HG02973 (cell line): ENCODE data around the gene SIRT2.
A peak's percentile ranks its signal among the peaks of the same experiment; 100 is the strongest.
"Not testable (repeated sequence)": the region's sequence is repeated elsewhere in the genome, so short reads cannot be mapped to it uniquely, and the experiment has no call there.

Experiments
- ATAC-seq: cut with Tn5 transposase; IDR thresholded peaks from one replicate; pipeline ENCODE4 v1.9.1; 2021; ENCODE audit warnings: moderate library complexity; ENCODE audit not compliant: unreplicated experiment

The SIRT2 gene

DNA sequence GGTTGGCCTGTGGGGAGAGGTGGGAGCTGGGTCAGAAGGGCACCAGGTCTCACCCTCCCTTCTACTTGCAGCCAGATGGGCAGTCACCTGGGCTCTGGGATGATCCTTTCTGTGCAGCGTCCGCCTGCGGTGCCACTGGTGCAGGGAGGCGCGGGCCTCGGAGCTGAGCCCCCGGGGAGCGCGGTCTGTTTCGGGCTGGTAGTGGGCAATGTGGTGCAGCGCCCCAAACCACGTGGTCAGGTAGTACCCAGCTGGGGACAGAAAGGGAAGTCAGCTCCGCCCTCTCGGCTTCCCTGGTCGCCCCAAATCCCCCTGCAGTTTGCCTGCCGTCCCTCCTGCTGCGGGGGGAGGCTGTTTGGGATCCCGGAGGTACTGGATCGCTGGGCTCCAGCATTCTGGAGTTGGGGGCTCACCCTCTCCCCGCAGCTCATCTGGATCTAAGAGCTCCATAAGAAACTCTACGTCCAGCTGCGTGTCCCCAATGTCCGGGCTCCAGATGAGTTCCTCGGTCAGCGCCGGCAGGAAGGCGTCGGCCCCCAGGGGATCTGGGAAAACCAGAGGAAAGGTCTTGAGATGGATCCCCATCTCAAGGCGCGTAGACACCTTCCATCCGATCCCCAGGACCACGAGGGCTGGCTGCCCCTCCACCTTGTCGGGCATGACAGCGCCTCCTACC, 30.1 kb downstream of the SIRT2 start:
- ATAC-seq, result no peak

DNA sequence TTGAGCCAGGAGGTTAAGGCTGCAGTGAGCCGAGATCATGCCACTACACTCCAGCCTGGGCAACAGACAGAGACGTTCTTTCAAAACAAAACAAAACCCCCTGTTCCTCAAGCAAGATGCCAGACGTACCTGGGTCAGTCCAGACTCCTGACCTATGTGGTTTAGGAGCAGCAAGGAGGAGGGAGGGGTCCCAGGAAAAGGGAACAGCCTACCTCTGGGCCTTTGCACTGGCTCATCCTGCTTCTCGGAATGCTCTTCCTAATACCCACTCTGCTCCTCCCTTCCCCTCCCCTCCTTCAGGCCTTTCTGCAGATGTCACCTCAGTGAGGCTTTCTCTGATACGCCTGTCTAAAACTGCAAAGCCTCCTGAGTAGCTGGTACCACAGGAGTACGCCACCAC, 30.9 kb downstream of the SIRT2 start:
- no peak for ATAC-seq

DNA sequence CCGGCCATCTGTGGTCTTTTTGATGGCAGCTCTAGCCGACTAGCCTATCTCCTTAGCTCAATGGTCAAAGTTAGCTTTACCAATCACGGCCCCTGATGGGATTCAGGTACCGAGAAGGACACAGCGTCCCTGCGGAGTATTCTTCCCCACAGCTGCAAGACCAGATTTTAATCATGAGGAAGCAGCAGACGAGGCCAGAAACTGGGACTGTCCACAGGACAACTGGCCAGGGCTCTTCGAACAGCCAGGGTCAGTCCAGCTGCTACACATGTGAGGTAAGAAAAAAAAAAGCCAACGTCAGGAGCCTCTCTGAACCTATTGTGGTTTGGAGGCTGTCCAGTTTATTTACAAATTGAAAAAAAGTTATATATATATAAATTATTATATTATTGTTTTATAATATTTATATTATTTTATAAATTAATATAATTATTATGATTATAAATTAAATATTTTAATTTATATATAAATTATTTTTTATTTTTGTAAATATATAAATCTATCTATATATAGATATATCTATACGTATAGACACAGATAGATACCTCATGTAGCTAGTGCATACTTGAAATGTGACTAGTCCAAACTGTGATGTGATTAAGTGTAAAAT, 32.1 kb downstream of the SIRT2 start:
- no peak for ATAC-seq

DNA sequence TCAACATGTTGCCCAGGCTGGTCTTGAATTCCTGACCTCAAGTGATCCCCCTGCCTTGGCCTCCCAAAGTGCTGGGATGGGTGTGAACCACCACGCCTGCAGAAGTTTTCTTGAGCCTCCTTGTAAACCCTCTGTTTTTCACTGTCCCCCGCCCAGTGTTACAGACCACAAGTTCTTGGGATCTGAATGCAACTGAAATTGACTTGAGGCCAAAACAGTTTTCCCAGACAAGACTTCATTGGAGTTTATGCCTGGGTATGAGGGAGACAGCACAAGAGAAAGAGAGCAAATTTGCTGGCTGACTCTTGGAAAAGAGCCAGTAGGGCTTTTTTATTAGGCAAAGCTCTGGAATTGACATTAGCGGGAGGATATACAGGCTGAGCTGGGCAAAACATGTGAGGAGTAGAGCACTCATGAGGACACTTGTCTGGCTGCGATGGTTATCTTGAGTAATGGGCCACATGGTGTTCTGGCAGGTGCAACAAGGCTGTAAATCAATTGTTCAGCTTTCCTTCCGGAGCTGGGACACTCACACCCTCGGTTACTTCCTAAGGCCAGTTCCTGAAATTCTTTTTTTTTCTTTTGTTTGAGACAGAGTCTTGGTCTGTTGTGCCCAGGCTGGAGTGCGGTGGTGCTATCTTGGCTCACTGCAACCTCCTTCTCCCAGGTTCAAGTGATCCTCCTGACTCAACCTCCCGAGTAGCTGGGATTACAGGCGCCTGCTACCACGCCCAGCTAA, 36.9 kb downstream of the SIRT2 start:
- ATAC-seq, result no peak

DNA sequence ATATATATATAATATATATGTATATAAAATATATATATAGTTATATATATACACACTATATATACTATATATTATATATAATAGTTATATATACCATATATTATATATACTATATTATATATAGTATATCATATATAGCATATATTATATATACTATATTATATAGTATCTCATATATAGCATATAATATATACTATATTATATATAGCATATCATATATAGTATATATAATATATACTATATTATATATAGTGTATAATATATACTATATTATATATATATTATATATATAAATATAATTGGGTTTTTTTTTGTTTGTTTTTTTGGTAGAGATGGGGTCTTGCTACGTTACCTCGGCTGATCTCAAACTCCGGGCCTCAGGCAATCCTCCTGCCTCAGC, 38.0 kb downstream of the SIRT2 start:
- ATAC-seq, result no peak

DNA sequence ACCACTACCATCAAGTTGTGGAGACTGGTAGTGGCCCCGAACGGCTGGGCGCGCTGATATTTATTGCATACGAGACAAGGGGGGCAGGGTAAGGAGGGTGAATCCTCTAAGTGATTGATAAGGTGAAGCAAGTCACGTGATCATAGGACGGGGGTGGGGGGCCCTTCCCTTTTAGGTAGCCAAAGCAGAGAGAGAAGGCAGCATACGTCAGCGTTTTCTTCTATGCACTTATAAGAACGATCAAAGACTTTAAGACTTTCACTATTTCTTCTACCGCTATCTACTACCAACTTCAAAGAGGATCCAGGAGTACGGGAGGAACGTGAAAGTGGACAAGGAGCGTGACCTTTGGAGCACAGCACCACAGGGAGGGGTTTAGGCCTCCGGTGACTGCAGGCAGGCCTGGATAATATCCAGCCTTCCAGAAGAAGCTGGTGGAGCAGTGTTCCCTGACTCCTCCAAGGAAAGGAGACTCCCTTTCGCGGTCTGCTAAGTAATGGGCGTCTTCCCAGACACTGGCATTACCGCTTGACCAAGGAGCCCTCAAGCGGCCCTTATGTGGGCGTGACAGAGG, 39.7 kb downstream of the SIRT2 start:
- not testable (repeated sequence) for ATAC-seq

DNA sequence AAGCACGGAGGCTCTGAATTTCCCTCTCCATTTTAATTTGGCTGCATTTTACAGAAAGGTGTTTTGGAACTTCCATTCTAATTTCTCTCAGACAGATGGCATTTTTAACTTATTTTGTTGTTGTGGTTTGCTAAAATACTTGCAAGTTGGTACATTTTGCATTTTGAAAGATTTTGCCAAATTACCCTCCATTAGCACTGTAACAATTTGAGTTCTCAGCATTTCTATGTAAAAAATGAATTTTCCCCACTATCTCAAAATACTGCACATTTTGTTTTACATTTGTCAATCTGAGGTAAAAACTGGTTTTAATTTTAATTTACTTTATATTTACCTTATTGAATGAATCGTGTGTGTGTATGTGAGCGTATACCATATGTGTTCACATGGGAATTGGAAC, 42.6 kb downstream of the SIRT2 start:
- ATAC-seq, result no peak

DNA sequence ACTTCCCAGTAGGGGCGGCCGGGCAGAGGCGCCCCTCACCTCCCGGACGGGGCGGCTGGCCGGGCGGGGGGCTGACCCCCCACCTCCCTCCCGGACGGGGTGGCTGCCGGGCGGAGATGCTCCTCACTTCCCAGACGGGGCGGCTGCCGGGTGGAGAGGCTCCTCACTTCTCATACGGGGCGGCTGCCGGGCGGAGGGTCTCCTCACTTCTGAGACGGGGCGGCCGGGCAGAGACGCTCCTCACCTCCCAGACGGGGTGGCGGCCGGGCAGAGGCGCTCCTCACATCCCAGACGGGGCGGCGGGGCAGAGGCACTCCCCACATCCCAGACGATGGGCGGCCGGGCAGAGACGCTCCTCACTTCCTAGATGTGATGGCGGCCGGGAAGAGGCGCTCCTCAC, 43.7 kb downstream of the SIRT2 start:
- not testable (repeated sequence) for ATAC-seq

DNA sequence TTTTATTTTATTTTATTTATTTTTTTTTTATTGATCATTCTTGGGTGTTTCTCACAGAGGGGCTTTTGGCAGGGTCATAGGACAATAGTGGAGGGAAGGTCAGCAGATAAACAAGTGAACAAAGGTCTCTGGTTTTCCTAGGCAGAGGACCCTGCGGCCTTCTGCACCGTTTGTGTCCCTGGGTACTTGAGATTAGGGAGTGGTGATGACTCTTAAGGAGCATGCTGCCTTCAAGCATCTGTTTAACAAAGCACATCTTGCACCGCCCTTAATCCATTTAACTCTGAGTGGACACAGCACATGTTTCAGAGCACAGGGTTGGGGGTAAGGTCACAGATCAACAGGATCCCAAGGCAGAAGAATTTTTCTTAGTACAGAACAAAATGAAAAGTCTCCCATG, 44.5 kb downstream of the SIRT2 start:
- not testable (repeated sequence) for ATAC-seq

DNA sequence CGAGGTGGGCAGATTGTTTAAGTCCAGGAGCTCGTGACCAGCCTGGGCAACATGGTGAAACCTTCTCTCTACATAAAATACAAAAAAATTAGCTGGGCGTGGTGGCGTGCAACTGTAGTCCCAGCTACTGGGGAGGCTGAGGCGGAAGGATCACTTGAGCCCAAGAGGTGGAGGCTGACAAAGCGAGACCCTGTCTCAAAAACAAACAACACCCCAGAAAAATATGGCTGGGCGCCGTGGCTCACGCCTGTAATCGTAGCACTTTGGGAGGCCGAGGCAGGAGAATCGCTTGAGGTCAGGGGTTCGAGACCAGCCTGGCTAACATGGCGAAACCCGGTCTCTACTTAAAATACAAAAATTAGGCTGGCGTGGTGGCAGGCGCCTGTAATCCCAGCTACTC, 46.2 kb downstream of the SIRT2 start:
- ATAC-seq, result no peak

DNA sequence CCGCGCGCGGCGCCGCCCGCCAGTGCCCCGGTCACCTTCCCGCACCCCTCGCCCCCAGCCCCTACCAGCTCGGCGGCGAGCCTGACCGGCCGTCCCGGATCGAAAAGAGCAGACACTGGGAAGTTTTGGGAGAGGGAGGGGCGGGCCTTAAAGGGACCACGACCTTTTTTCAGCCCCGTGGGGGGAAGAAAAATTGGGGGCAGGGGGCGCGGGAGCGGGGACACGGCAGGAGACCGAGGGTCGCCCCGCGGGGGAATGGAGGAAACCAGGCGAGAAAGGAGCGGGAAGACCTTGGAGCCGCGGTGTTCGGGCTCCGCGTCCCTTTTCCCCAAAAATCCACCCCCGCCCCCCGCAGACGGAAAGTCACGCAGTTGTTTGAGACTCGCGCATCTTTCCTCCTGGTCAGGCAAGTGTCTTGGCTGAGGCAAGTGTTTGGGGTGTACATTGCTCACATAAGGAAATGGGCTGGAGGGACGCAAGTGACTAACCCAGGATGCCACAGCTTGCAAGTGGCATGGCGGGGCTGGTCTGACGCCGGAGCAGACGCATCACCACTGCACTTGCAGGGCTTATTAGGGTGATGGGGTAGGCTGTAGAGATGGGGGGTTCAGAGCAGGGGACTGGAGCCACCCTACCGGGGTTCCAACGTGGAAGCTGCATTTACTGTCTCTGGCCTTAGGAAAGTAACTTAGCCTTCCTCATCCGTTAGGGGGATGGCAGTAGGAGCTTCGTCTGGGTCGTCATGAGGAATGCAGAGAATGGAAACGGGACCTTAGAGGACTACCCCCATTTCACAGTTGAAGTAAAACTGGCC, 47.0 kb downstream of the SIRT2 start:
- no peak for ATAC-seq

DNA sequence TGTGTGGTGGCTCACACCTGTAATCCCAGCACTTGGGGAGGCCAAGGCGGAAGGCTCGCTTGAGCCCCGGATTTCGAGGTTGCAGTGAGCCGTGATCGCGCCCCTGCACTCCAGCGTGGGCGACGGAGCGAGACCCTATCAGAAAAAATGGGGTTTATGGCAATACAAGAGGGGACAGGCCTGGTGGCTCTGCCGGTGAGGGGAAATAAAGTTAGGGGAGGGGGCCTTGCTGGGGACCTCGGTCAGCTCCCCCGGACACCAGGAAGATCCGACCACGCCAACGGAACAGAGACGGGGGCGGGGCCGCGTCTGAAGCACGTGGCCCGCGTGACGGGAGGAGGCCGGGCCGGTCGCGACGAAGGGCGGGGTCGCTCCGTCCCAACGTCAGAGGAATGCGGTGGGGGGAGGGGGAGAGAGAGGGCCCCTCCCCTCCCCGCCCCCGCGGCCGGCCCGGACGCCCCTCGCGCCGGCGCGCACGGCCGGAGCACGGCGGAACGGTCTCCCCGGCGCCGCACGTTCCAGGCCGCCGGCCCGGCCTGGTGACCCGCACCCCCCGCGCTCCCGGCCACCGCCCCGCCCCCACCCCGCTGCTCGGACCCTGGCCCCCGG, 47.7 kb downstream of the SIRT2 start:
- peak; percentile 25 for ATAC-seq

DNA sequence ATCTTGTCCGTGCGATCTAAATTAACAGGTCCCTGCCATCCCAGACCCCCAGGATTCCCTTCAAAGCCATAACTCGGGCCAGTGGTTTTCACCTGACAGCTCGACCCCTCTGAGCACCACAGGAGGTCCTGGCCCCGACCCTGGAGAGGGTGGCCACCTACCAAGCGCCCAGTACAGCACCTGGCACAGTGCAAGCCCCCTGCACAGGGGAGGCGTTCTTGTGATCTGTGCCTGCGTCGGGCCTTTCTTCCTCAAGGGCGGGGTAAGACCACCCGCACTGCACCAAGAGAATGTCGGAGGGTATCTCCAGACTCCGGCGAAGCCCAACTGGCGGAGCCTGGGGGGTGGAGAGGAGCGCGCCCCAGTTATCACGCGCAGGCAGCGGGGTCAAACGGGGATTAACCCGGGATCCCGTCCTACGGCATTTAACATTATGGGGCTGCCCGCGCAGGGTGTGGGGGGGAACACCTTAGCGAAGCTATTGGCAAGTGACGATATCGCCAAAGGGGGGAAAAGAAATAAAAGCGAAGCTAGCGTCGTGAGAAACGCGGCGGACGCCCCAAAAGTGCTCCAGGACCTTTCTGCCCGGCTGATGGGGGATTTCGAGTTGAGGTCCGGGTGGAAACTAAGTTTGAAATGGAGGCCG, 48.3 kb downstream of the SIRT2 start:
- ATAC-seq, result no peak

DNA sequence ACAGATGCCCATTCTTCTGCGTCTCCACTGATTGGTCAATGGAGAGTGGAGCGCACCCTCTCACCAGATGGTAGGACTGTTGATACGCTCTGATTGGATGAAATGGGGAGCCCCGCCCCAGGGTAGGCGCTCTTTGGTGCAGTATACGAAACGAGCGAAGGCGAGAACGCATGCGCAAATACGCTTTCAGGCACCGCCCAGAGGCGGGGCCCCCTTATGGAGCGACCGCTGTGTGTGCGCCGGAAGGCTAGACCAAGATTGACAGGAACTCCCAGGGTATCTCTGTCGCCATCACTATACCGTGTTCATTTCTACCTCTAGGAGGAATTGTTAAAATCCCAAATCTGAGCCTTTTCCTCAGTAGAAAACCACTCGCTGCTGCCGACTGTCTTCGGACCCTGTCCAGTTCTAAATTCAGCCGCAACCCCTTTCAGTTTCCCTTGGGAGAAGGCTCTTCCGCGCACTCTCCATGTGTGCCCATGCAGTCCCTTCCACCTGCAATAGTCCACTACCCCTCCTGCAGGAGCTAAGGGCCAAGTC, 48.9 kb downstream of the SIRT2 start:
- ATAC-seq, result peak; percentile 55

DNA sequence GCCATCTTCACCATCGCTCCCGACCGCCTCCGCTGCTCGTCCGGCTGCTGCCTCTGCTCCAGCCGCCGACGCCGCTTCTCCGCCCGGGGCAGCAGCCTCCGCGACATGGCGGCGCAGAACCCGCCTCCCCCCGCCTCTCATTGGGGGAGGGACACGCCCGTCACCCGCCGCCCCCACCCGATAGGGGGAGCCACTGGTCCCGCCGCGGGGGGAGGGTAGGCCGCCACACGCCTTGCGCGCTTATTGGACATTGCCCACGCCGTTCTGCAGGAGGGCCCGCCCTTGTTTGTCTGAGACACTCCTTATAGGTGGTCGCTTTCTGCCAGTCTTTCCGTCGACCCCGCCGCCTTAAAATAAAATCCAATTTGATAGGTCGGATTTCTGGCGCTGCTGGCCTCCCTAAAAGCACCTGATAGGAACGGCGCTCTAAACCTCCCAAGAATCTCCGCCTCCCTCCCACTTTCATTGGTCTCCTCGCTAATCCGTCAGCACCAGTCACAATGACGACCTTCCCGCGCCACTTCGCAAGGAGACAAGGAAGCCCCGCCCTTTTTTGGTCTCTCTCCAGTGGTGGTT, 49.5 kb downstream of the SIRT2 start, which contains the start of gene HNRNPL:
HNRNPL (minus strand) TSS at position 127 of the 576 bp plus-strand sequence; CDS start at position 107, 20 bp downstream.
- peak; percentile 49 for ATAC-seq

DNA sequence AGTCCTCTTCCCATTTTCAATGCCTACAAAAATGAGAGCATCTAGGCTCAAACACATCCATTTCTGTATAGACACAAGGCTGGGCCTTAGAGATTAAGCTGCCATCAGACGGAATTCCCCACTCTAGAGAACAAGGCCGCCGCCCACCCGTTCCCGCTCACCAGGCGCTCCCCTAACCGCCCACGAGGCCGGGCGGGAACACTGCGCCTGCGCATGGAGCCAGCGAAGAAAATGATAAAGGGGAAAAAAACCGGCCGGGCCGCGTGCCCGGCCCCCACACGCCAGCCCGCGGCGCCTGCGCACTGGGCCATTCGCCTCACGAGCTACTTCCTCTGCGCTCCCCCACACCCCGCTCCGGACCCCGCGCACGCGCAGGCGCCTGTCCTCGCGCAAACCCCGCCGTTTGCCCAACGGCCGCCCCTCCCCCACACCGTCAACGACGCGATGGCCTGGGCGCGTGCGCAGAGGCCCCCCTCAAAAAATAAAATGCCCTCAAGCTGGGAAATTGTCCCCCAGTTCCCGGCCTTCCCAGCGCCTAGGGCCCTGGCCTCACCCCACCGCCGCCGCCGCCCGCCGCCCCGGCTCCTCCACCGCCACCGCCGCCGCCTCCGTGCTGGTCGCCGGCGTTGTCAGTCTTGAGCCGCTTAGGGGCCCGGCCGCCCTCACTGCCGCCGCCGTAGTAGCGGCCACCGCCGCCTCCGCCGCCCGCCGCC, 50.1 kb downstream of the SIRT2 start:
- ATAC-seq, result peak; percentile 27

DNA sequence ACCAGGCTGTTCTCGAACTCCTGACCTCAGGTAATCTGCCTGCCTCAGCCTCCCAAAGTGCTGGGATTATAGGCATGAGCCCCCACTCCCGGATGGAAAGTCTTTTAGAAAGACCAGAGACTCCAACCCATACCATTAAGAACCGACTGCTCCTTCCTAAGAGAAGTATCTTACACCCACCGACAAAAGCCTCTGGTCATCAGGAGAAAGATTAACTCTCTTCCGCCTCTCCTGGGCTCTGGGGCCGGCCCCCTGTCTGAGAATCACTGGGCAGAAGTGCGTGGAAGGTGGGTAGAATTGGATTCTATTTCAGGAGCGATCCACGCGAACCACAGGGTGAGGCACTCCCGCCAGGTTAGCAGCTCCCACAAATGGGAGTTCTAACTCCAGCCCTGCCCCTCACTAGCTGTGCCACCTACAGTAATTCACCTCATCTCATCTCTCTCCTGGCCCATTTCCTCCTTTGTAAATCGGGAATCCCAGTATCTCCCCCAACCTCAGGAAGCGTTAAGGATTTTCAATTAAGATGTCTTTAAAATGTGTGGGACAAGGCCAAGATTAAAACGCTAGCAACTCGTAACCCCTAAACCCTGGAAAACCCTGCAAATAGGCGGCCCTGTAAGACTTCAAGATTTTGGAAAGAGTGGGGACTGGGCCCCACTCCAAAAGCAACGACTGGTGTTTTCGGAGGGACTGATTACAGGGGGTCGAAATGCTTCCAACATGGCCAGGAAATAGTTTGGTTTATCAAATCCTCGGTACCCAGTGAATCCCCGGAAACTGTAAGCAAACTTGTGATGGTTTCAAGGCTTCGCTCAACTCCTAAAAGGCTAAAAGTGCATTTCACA, 50.9 kb downstream of the SIRT2 start:
- no peak for ATAC-seq

DNA sequence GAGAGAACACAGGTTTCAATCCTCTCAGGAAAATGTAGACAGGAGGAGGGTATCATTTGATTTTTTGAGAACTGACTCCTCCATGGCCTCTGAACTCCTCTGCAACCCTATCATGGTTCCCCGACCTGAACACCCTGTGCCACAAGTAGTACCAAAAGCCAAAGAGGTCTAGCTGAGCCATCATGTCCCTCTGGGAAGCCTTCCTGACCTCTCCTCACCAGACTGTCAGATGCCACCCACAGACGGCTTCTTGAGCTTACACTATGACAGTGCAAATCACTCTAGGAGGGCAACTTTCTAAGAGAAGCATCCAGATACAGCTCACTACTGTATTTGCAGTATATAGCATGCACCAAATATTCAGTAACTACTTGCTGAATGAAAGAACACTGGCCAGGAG, 53.3 kb downstream of the SIRT2 start:
- no peak for ATAC-seq
